HEK293 (cell line): Measurements from ENCODE around the gene CNR1.
A peak's percentile ranks its signal among the peaks of the same experiment; 100 is the strongest.

Experiments used
- CTCF ChIA-PET: fragments of 350-600 bp; formaldehyde crosslinking; extraction: SDS; loops from one replicate; lab custom pipeline; 2021; ENCODE audit warnings: antibody characterized with exemption; lab: Yijun Ruan, JAX
- POLR2A ChIA-PET: fragments of 300-600 bp; formaldehyde crosslinking; extraction: SDS; loops from one replicate; lab custom pipeline; 2020; ENCODE audit warnings: antibody characterized with exemption, inconsistent platforms; lab: Yijun Ruan, JAX
- H3K27ac ChIP-seq: fragments of 200-500 bp; sonication (Bioruptor generic); 2 replicates; pipeline ENCODE4 v1.5.1; 2014; ENCODE audit warnings: low read depth, low read length, control low read depth, inconsistent platforms; ENCODE audit errors: extremely low read depth
- H3K36me3 ChIP-seq, 2 experiments: fragments of 200-500 bp in 1 of 2; sonication (Bioruptor generic) in 1 of 2; 1 replicate in 1 of 2; 2 replicates in 1 of 2; pipeline ENCODE4 v1.5.1; 2014 to 2017; ENCODE audit warnings: inconsistent platforms in 2 of 2, low read length in 2 of 2; ENCODE audit not compliant: control insufficient read depth in 2 of 2, insufficient read depth in 1 of 2
- H3K4me1 ChIP-seq: fragments of 200-500 bp; sonication (Bioruptor generic); 2 replicates; pipeline ENCODE4 v1.5.1; 2014; ENCODE audit warnings: mild to moderate bottlenecking, low read length, inconsistent platforms; ENCODE audit not compliant: control insufficient read depth, insufficient read depth
- H3K4me3 ChIP-seq: 2 replicates; pipeline ENCODE4 v1.5.1; 2011; ENCODE audit warnings: low read depth, mild to moderate bottlenecking, control low read depth, low read length, moderate library complexity
- H3K9me3 ChIP-seq: fragments of 200-500 bp; sonication (Bioruptor generic); 2 replicates; pipeline ENCODE4 v1.5.1; 2014; ENCODE audit warnings: low read depth, low read length, inconsistent platforms; ENCODE audit not compliant: control insufficient read depth, insufficient read depth
- BCL6B ChIP-seq: fragments of 450-650 bp; formaldehyde crosslinking; IDR thresholded peaks from 2 replicates; pipeline ENCODE4 v1.5.1; 2017; ENCODE audit warnings: missing biosample characterization, missing genetic modification characterization
- IKZF3 ChIP-seq: fragments of 450-650 bp; IDR thresholded peaks from 2 replicates; pipeline ENCODE4 v1.5.0; 2018; ENCODE audit warnings: missing biosample characterization, mild to moderate bottlenecking, missing genetic modification characterization, moderate library complexity
- KLF10 ChIP-seq: fragments of 450-650 bp; IDR thresholded peaks from 2 replicates; pipeline ENCODE4 v1.5.1; 2018; ENCODE audit warnings: missing biosample characterization, mild to moderate bottlenecking, missing genetic modification characterization
- KLF16 ChIP-seq: fragments of 450-650 bp; formaldehyde crosslinking; IDR thresholded peaks from 2 replicates; pipeline ENCODE4 v1.5.1; 2017; ENCODE audit warnings: missing biosample characterization, missing genetic modification characterization
- MZF1 ChIP-seq: fragments of 450-650 bp; formaldehyde crosslinking; IDR thresholded peaks from 2 replicates; pipeline ENCODE4 v1.5.1; 2017; ENCODE audit warnings: missing biosample characterization, missing genetic modification characterization, borderline replicate concordance
- OSR2 ChIP-seq: fragments of 450-650 bp; formaldehyde crosslinking; IDR thresholded peaks from 2 replicates; pipeline ENCODE4 v1.5.1; 2016; ENCODE audit warnings: missing biosample characterization, missing genetic modification characterization
- PRDM6 ChIP-seq: fragments of 450-650 bp; formaldehyde crosslinking; IDR thresholded peaks from 2 replicates; pipeline ENCODE4 v1.5.1; 2017; ENCODE audit warnings: missing biosample characterization, missing genetic modification characterization
- RBAK ChIP-seq: fragments of 450-650 bp; formaldehyde crosslinking; IDR thresholded peaks from 2 replicates; pipeline ENCODE4 v1.5.1; 2016; ENCODE audit warnings: missing biosample characterization, missing genetic modification characterization
- SP2 ChIP-seq: fragments of 450-650 bp; formaldehyde crosslinking; IDR thresholded peaks from 2 replicates; pipeline ENCODE4 v1.5.1; 2016; ENCODE audit warnings: missing biosample characterization, missing genetic modification characterization
- ZBTB44 ChIP-seq: fragments of 450-650 bp; IDR thresholded peaks from 2 replicates; pipeline ENCODE4 v1.5.1; 2018; ENCODE audit warnings: missing biosample characterization, mild to moderate bottlenecking, missing genetic modification characterization
- ZBTB6 ChIP-seq: fragments of 450-650 bp; formaldehyde crosslinking; IDR thresholded peaks from 2 replicates; pipeline ENCODE4 v1.5.1; 2017; ENCODE audit warnings: missing biosample characterization, missing genetic modification characterization
- ZNF112 ChIP-seq: fragments of 450-650 bp; formaldehyde crosslinking; IDR thresholded peaks from 2 replicates; pipeline ENCODE4 v1.5.0; 2017; ENCODE audit warnings: missing biosample characterization, missing genetic modification characterization
- ZNF121 ChIP-seq: fragments of 450-650 bp; formaldehyde crosslinking; IDR thresholded peaks from 2 replicates; pipeline ENCODE4 v1.5.1; 2016; ENCODE audit warnings: missing biosample characterization, missing genetic modification characterization
- ZNF148 ChIP-seq: fragments of 450-650 bp; formaldehyde crosslinking; IDR thresholded peaks from 2 replicates; pipeline ENCODE4 v1.5.0; 2017; ENCODE audit warnings: missing biosample characterization, missing genetic modification characterization, borderline replicate concordance
- ZNF169 ChIP-seq: fragments of 450-650 bp; formaldehyde crosslinking; IDR thresholded peaks from 2 replicates; pipeline ENCODE4 v1.5.1; 2016; ENCODE audit warnings: missing biosample characterization, missing genetic modification characterization
- ZNF214 ChIP-seq: fragments of 450-650 bp; formaldehyde crosslinking; IDR thresholded peaks from 2 replicates; pipeline ENCODE4 v1.5.1; 2017; ENCODE audit warnings: missing biosample characterization, mild to moderate bottlenecking, missing genetic modification characterization, borderline replicate concordance
- ZNF239 ChIP-seq: fragments of 450-650 bp; formaldehyde crosslinking; IDR thresholded peaks from 2 replicates; pipeline ENCODE4 v1.5.1; 2016; ENCODE audit warnings: missing biosample characterization, missing genetic modification characterization
- ZNF394 ChIP-seq: fragments of 450-650 bp; formaldehyde crosslinking; IDR thresholded peaks from 2 replicates; pipeline ENCODE4 v1.5.1; 2016; ENCODE audit warnings: missing biosample characterization, missing genetic modification characterization, mild to moderate bottlenecking, moderate library complexity, borderline replicate concordance
- ZNF423 ChIP-seq: fragments of 450-650 bp; formaldehyde crosslinking; IDR thresholded peaks from 2 replicates; pipeline ENCODE4 v1.5.1; 2016; ENCODE audit warnings: missing biosample characterization, missing genetic modification characterization
- ZNF521 ChIP-seq: fragments of 450-650 bp; formaldehyde crosslinking; IDR thresholded peaks from 2 replicates; pipeline ENCODE4 v1.5.1; 2017; ENCODE audit warnings: missing biosample characterization, mild to moderate bottlenecking, missing genetic modification characterization
- ZNF561 ChIP-seq: fragments of 450-650 bp; IDR thresholded peaks from 2 replicates; pipeline ENCODE4 v1.5.1; 2018; ENCODE audit warnings: missing biosample characterization, missing genetic modification characterization, borderline replicate concordance
- ZNF626 ChIP-seq: fragments of 450-650 bp; sonication (Bioruptor Pico); formaldehyde crosslinking; IDR thresholded peaks from 2 replicates; pipeline ENCODE4 v1.5.1; 2018; ENCODE audit warnings: missing biosample characterization, missing genetic modification characterization, inconsistent platforms
- ZNF629 ChIP-seq: fragments of 450-650 bp; formaldehyde crosslinking; IDR thresholded peaks from 2 replicates; pipeline ENCODE4 v1.5.1; 2017; ENCODE audit warnings: missing biosample characterization, missing genetic modification characterization
- ZNF660 ChIP-seq: fragments of 450-650 bp; IDR thresholded peaks from 2 replicates; pipeline ENCODE4 v1.5.1; 2018; ENCODE audit warnings: missing biosample characterization, mild to moderate bottlenecking, missing genetic modification characterization
- ZNF677 ChIP-seq: fragments of 450-650 bp; IDR thresholded peaks from 2 replicates; pipeline ENCODE4 v1.5.0; 2018; ENCODE audit warnings: missing biosample characterization, mild to moderate bottlenecking, missing genetic modification characterization, moderate library complexity
- ZSCAN18 ChIP-seq: fragments of 450-650 bp; formaldehyde crosslinking; IDR thresholded peaks from 2 replicates; pipeline ENCODE4 v1.5.1; 2016; ENCODE audit warnings: missing biosample characterization, missing genetic modification characterization
- ZSCAN23 ChIP-seq: fragments of 450-650 bp; formaldehyde crosslinking; IDR thresholded peaks from 2 replicates; pipeline ENCODE4 v1.5.1; 2016; ENCODE audit warnings: missing biosample characterization, missing genetic modification characterization

The CNR1 gene

GRCh38 chr6:88165844-88166492 lies at the start of gene CNR1:
TSS of gene CNR1 (minus strand) at chr6:88166347. CDS start at chr6:88145274, 21,073 bp downstream.
- H3K9me3 ChIP-seq, result no peaks in the 10 kb centered on the region
- H3K27ac ChIP-seq, result peak within 1 kb of the TSS; percentile 62; the same call in 1 of the 2 replicates
- CTCF ChIA-PET, result interaction anchor here (0.7 to 1.1 kb wide), 2 partner anchors 95 to 1026 kb away, joined by 3 read pairs; no protein-coding TSS in a partner anchor
- POLR2A ChIA-PET, result interaction anchor here (1.1 kb wide), 1 partner anchor 221 kb away, joined by 3 read pairs; no protein-coding TSS in a partner anchor
- H3K36me3 ChIP-seq, result no peaks in the 10 kb centered on the region
- peak within 1 kb of the TSS; percentile 49 for H3K4me3 ChIP-seq
- 0 out of 2 replicates have a peak, but pooled peaks cover 4% of the 10 kb centered on the region for H3K4me1 ChIP-seq
- TF ChIP-seq ZNF660, result peak; percentile 23; the same call in 1 of the 2 replicates
- 0 out of 2 replicates have a peak, but pooled peaks have one; percentile 35 for TF ChIP-seq KLF10 (tag by site-specific recombination)
- TF ChIP-seq ZNF423 (tag by site-specific recombination), result peak; percentile 82
- no peak for TF ChIP-seq OSR2 (tag by site-specific recombination)
- no peak for TF ChIP-seq BCL6B
- peak; percentile 67 for TF ChIP-seq SP2
- no peak for TF ChIP-seq MZF1 (tag by site-specific recombination)
- TF ChIP-seq ZNF521 (tag by site-specific recombination), result no peak
- TF ChIP-seq ZNF394 (tag by site-specific recombination), result peak; percentile 97
- no peak for TF ChIP-seq ZNF148
- peak; percentile 73 for TF ChIP-seq ZBTB6 (tag by site-specific recombination)
- no peak for TF ChIP-seq ZNF112 (tag by site-specific recombination)
- TF ChIP-seq PRDM6 (tag by site-specific recombination), result no peak
- TF ChIP-seq ZNF629, result no peak
- no peak for TF ChIP-seq ZSCAN18 (tag by site-specific recombination)
- TF ChIP-seq IKZF3, result peak; percentile 10; the same call in 1 of the 2 replicates
- no peak for TF ChIP-seq ZNF121 (tag by site-specific recombination)
- TF ChIP-seq ZNF677 (tag by site-specific recombination), result 0 out of 2 replicates have a peak, but pooled peaks have one; percentile 36
- peak; percentile 71; the same call in 1 of the 2 replicates for TF ChIP-seq ZNF561 (tag by site-specific recombination)
- no peak for TF ChIP-seq ZSCAN23
- TF ChIP-seq ZNF239, result no peak
- no peak for TF ChIP-seq ZBTB44 (tag by site-specific recombination)
- no peak for TF ChIP-seq ZNF214 (tag by site-specific recombination)
- no peak for TF ChIP-seq ZNF626 (tag by site-specific recombination)
- no peak for TF ChIP-seq RBAK (tag by site-specific recombination)
- TF ChIP-seq KLF16, result peak; percentile 56; the same call in 1 of the 2 replicates
- TF ChIP-seq ZNF169, result no peak
